Peyer's patch (tissue), 4 donors: ENCODE data around the gene TOP2B. TPM values are rescaled to one million over a fixed set of nuclear protein-coding genes. Genes with fewer than 3 reads are reported as not detected.

Experiments used
- DNase-seq, 3 donors: peaks; one replicate each; pipeline ENCODE4 v3.0.0-alpha.2; 2017 to 2019
- H3K27ac ChIP-seq, 4 donors: fragments of 200-600 bp; sonication (generic); one replicate each; pipeline ENCODE4 v1.5.1; 2016 to 2019
- H3K27me3 ChIP-seq, 2 donors: fragments of 200-600 bp; sonication (generic); one replicate each; pipeline ENCODE4 v1.5.1; 2019
- H3K36me3 ChIP-seq, 3 donors: fragments of 200-600 bp; sonication (generic); one replicate each; pipeline ENCODE4 v1.5.1; 2016 to 2019
- H3K4me1 ChIP-seq, 4 donors: fragments of 200-600 bp; sonication (generic); one replicate each; pipeline ENCODE4 v1.5.1; 2016 to 2019
- H3K4me3 ChIP-seq, 4 donors: fragments of 200-600 bp; sonication (generic); 1 replicate in 3 of 4; 2 replicates in 1 of 4; pipeline ENCODE4 v1.5.1; 2016 to 2019; ENCODE audit warnings: mild to moderate bottlenecking in 1 of 4
- H3K9me3 ChIP-seq, 4 donors: fragments of 200-600 bp; sonication (generic); one replicate each; pipeline ENCODE4 v1.5.1; 2016 to 2019; ENCODE audit warnings: mild to moderate bottlenecking in 1 of 4
- POLR2A ChIP-seq, 2 donors: fragments of 450-650 bp; IDR thresholded peaks; one replicate each; pipeline ENCODE4 v1.5.1; 2017; ENCODE audit warnings: antibody characterized with exemption in 2 of 2, mild to moderate bottlenecking in 2 of 2, moderate library complexity in 2 of 2
- small RNA-seq, 2 donors: library from RNA; depleted of rRNA; stranded (forward); fragments of <200 nt; gene quantifications; one replicate each; pipeline ENCODE3, GENCODE V24; 2016
- total RNA-seq, 4 donors: library from RNA; depleted of rRNA; stranded (reverse); fragments of >200 nt; gene quantifications; one replicate each; pipeline ENCODE4 v1.1.0, GENCODE V29; 2016
- TF ChIP-seq, protein P1 (sequence below), 6 experiments: fragments of 450-650 bp in 4 of 6; fragments of 200-600 bp in 2 of 6; sonication (generic) in 1 of 6; IDR thresholded peaks; one replicate each; pipeline ENCODE4 v1.5.1; 2017 to 2019; ENCODE audit warnings: antibody characterized with exemption in 6 of 6, mild to moderate bottlenecking in 3 of 6, moderate library complexity in 1 of 6

The TOP2B gene
- total RNA-seq, 4 donors from 2014 or later: 70.4 to 198 (median 73.8) TPM

- H3K27ac ChIP-seq: no peak overlapping the region
- H3K27me3 ChIP-seq: no peaks in the 10 kb centered on the region
- DNase-seq: no peak
- no peak overlapping the region for H3K4me3 ChIP-seq
- no peaks in the 10 kb centered on the region for H3K9me3 ChIP-seq
- H3K36me3 ChIP-seq: no peaks in the 10 kb centered on the region
- no peaks in the 10 kb centered on the region for H3K4me1 ChIP-seq
- no peak for TF ChIP-seq POLR2A (IDR thresholded peaks at IDR 0.05)
- TF ChIP-seq, protein P1, sequence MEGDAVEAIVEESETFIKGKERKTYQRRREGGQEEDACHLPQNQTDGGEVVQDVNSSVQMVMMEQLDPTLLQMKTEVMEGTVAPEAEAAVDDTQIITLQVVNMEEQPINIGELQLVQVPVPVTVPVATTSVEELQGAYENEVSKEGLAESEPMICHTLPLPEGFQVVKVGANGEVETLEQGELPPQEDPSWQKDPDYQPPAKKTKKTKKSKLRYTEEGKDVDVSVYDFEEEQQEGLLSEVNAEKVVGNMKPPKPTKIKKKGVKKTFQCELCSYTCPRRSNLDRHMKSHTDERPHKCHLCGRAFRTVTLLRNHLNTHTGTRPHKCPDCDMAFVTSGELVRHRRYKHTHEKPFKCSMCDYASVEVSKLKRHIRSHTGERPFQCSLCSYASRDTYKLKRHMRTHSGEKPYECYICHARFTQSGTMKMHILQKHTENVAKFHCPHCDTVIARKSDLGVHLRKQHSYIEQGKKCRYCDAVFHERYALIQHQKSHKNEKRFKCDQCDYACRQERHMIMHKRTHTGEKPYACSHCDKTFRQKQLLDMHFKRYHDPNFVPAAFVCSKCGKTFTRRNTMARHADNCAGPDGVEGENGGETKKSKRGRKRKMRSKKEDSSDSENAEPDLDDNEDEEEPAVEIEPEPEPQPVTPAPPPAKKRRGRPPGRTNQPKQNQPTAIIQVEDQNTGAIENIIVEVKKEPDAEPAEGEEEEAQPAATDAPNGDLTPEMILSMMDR (IDR thresholded peaks at IDR 0.05): no peak
These were observed 112.5 kb downstream of the TOP2B start for GRCh38 chr3:25552251-25552650.

DNA sequence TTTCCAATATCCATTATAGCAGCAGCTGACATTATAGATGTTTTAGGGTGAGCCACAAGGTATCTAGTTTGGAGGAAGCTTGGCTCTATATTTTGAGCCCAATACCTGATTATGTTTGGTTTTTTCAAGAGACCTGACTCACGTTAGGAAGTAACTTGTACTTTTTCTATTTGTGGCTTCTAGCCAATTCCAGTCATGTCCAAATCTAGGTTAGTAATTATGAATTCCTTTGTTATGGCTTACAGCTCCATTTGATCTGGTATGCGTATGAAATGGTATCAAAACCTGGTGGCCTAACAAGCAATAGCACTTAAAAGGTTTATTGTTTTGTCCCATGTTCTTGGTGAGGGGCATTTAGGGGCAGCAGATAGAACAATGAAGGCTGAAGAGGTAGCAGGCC lies 115.9 kb downstream of the TOP2B start:
- TF ChIP-seq POLR2A (IDR thresholded peaks at IDR 0.05): no peak
- TF ChIP-seq, protein P1 (IDR thresholded peaks at IDR 0.05): no peak
- Histone ChIP-seq H3K27me3 (no peaks in the 10 kb centered on the region), H3K36me3 (no peaks in the 10 kb centered on the region), H3K4me3 (no peak overlapping the region), H3K4me1 (no peaks in the 10 kb centered on the region), H3K27ac (no peak overlapping the region), H3K9me3 (no peaks in the 10 kb centered on the region)
- DNase-seq: no peak

GRCh38 chr3:25547943-25548674 lies 116.6 kb downstream of the TOP2B start:
- Histone ChIP-seq H3K4me1 (no peaks in the 10 kb centered on the region), H3K27ac (no peak overlapping the region), H3K36me3 (no peaks in the 10 kb centered on the region), H3K9me3 (no peaks in the 10 kb centered on the region), H3K27me3 (no peaks in the 10 kb centered on the region), H3K4me3 (no peak overlapping the region)
- TF ChIP-seq, protein P1 (IDR thresholded peaks at IDR 0.05): no peak
- no peak for TF ChIP-seq POLR2A (IDR thresholded peaks at IDR 0.05)
- no peak for DNase-seq

Small RNA genes lying within 50 kb of the gene (small RNA-seq; reads per million reads assigned to genes)
- gene CRIP1P2: 0 reads per million in 2 donors
- gene RF01161: 0 reads per million in 2 donors
- gene RF02271: 0 reads per million in 2 donors

Other genes with a start within 250 kb of the TOP2B start
- 1 to 10 TPM in 3 of 4 donors, under 1 TPM in 1; 0.53 to 4.1 (median 2.9) TPM for gene RARB, start 236.6 kb downstream of the TOP2B start, total RNA-seq
- gene NGLY1, start 118.5 kb upstream of the TOP2B start, total RNA-seq: 100 to 1,000 TPM in 1 of 4 donors, 10 to 100 TPM in 3; 32.9 to 101 (median 46.4) TPM
- 100 to 1,000 TPM in 1 of 4 donors, 10 to 100 TPM in 1, 1 to 10 TPM in 2; 7.2 to 192 (median 14.0) TPM for gene OXSM, start 125.2 kb upstream of the TOP2B start, total RNA-seq